ENCODE data around the gene SPOUT1.

The SPOUT1 gene

GRCh38 chr9:128771094-128771721 lies 58.4 kb downstream of the SPOUT1 start:
- no peaks in the 10 kb centered on the region for H3K27me3 ChIP-seq (ENCODE audit: insufficient read depth, low read length, poor library complexity)
- peak overlapping the region; percentile 95 to 99 for H3K4me3 ChIP-seq (ENCODE audit: low read depth in 1 of 2, low read length in 2 of 2)
- no peaks in the 10 kb centered on the region for H3K9me3 ChIP-seq (ENCODE audit: insufficient read depth, low read length, severe bottlenecking)
- H3K4me2 ChIP-seq (ENCODE audit: insufficient read depth, low read length), result peak overlapping the region; percentile 97
- ATAC-seq (ENCODE audit: insufficient read depth, low read depth) (peak; percentile 13), DNase-seq (peak; percentile 13)
- H3K79me2 ChIP-seq (ENCODE audit: insufficient read depth, low read length), result peaks cover 36% of the 10 kb centered on the region
- peak overlapping the region; percentile 82 for H3K9ac ChIP-seq (ENCODE audit: low read depth, low read length)
- peaks cover 11% of the 10 kb centered on the region for H3K36me3 ChIP-seq (ENCODE audit: insufficient read depth, low read length)
- peak overlapping the region; percentile 82 for H3K27ac ChIP-seq (ENCODE audit: low read length)
- peaks cover 25% of the 10 kb centered on the region for H3K4me1 ChIP-seq (ENCODE audit: insufficient read depth, low read length)
- peak overlapping the region; percentile 84 for H2AFZ ChIP-seq (ENCODE audit: low read depth, low read length)
- no peaks in the 10 kb centered on the region for H4K20me1 ChIP-seq (ENCODE audit: insufficient read depth, low read length)
- no peak for TF ChIP-seq EZH2 (IDR thresholded peaks at IDR 0.05; ENCODE audit: borderline replicate concordance, low read depth, low read length, severe bottlenecking)
- TF ChIP-seq CTCF (IDR thresholded peaks at IDR 0.05; ENCODE audit: borderline replicate concordance, extremely low read depth, low read length, poor library complexity, severe bottlenecking), result no peak

- Histone ChIP-seq H3K27ac (ENCODE audit: low read length) (peak overlapping the region; percentile 82; the same call in 1 of the 2 replicates), H3K4me1 (ENCODE audit: insufficient read depth, low read length) (peaks cover 25% of the 10 kb centered on the region), H3K4me2 (ENCODE audit: insufficient read depth, low read length) (peak overlapping the region; percentile 97), H3K27me3 (ENCODE audit: insufficient read depth, low read length, poor library complexity) (no peaks in the 10 kb centered on the region), H3K9ac (ENCODE audit: low read depth, low read length) (peak overlapping the region; percentile 82), H3K79me2 (ENCODE audit: insufficient read depth, low read length) (peaks cover 36% of the 10 kb centered on the region), H3K36me3 (ENCODE audit: insufficient read depth, low read length) (peaks cover 11% of the 10 kb centered on the region), H3K4me3 (ENCODE audit: low read depth in 1 of 2, low read length in 2 of 2) (peak overlapping the region; percentile 95 to 99), H3K9me3 (ENCODE audit: insufficient read depth, low read length, severe bottlenecking) (no peaks in the 10 kb centered on the region), H4K20me1 (ENCODE audit: insufficient read depth, low read length) (no peaks in the 10 kb centered on the region), H2AFZ (ENCODE audit: low read depth, low read length) (no peak overlapping the region)
- TF ChIP-seq EZH2 (IDR thresholded peaks at IDR 0.05; ENCODE audit: borderline replicate concordance, low read depth, low read length, severe bottlenecking) (no peak), CTCF (IDR thresholded peaks at IDR 0.05; ENCODE audit: borderline replicate concordance, extremely low read depth, low read length, poor library complexity, severe bottlenecking) (no peak)
- ATAC-seq (ENCODE audit: insufficient read depth, low read depth) (no peak), DNase-seq (no peak)
Observed at GRCh38 chr9:128770286-128771030, 59.1 kb downstream of the SPOUT1 start.

Data from DND-41 (cell line).